HepG2 (cell line): Measurements from ENCODE around the gene AP4M1. TPM values are rescaled to one million over a fixed set of nuclear protein-coding genes. Genes with fewer than 3 reads are reported as not detected.

ENCODE experiments used
- ARHGAP35 ChIP-seq: sonication (generic); formaldehyde crosslinking; IDR thresholded peaks from 2 replicates; pipeline ENCODE4 v1.9.0; 2022; ENCODE audit warnings: mild to moderate bottlenecking, inconsistent platforms, moderate library complexity, missing genetic modification reagents, borderline replicate concordance
- ATF7-NPFF ChIP-seq: sonication (generic); formaldehyde crosslinking; IDR thresholded peaks from 2 replicates; pipeline ENCODE4 v1.8.1; 2023; ENCODE audit warnings: mild to moderate bottlenecking, low read depth, missing genetic modification reagents, moderate library complexity
- ATM ChIP-seq: fragments of 450-650 bp; IDR thresholded peaks from 2 replicates; pipeline ENCODE4 v1.7.1; 2017; ENCODE audit warnings: mild to moderate bottlenecking, borderline replicate concordance
- CCDC6 ChIP-seq: sonication (generic); formaldehyde crosslinking; IDR thresholded peaks from 2 replicates; pipeline ENCODE4 v1.8.1; 2022; ENCODE audit warnings: mild to moderate bottlenecking, missing genetic modification reagents, moderate library complexity
- KLF6 ChIP-seq: IDR thresholded peaks from 2 replicates; pipeline ENCODE4 v1.8.0; 2016; ENCODE audit warnings: missing biosample characterization, missing genetic modification reagents
- MXD1 ChIP-seq: sonication (generic); formaldehyde crosslinking; IDR thresholded peaks from 2 replicates; pipeline ENCODE4 v1.4.0; 2020; ENCODE audit warnings: mild to moderate bottlenecking, missing genetic modification reagents
- POLR2G ChIP-seq: fragments of 200-400 bp; formaldehyde crosslinking; IDR thresholded peaks from 2 replicates; pipeline ENCODE4 v1.6.1; 2018; ENCODE audit warnings: mild to moderate bottlenecking, low read depth, low read length, moderate library complexity
- SCMH1 ChIP-seq: sonication (generic); formaldehyde crosslinking; IDR thresholded peaks from 2 replicates; pipeline ENCODE4 v1.9.0; 2021; ENCODE audit warnings: missing genetic modification reagents, mild to moderate bottlenecking, borderline replicate concordance
- SRY ChIP-seq: sonication (generic); formaldehyde crosslinking; IDR thresholded peaks from 2 replicates; pipeline ENCODE4 v1.8.0; 2022; ENCODE audit warnings: mild to moderate bottlenecking, missing genetic modification reagents
- ZFP82 ChIP-seq: sonication (generic); formaldehyde crosslinking; IDR thresholded peaks from 2 replicates; pipeline ENCODE4 v1.5.1; 2020; ENCODE audit warnings: mild to moderate bottlenecking, missing genetic modification reagents, borderline replicate concordance
- ZNF230 ChIP-seq: sonication (generic); formaldehyde crosslinking; IDR thresholded peaks from 2 replicates; pipeline ENCODE4 v1.4.0; 2020; ENCODE audit warnings: mild to moderate bottlenecking, missing genetic modification reagents
- ZNF280B ChIP-seq: sonication (generic); formaldehyde crosslinking; IDR thresholded peaks from 2 replicates; pipeline ENCODE4 v1.5.0; 2020; ENCODE audit warnings: missing genetic modification reagents, mild to moderate bottlenecking, borderline replicate concordance
- ZNF451 ChIP-seq: sonication (generic); formaldehyde crosslinking; IDR thresholded peaks from 2 replicates; pipeline ENCODE4 v1.5.0; 2020; ENCODE audit warnings: mild to moderate bottlenecking, missing genetic modification reagents
- ZNF552 ChIP-seq: sonication (generic); formaldehyde crosslinking; IDR thresholded peaks from 2 replicates; pipeline ENCODE4 v1.9.0; 2022; ENCODE audit warnings: missing genetic modification reagents, mild to moderate bottlenecking, borderline replicate concordance
- ZNF776 ChIP-seq: sonication (generic); formaldehyde crosslinking; IDR thresholded peaks from 2 replicates; pipeline ENCODE4 v1.4.0; 2020; ENCODE audit warnings: mild to moderate bottlenecking, missing genetic modification reagents
- polyA plus RNA-seq, 8 experiments: library from polyadenylated mRNA; depleted of rRNA in 3 of 8; stranded (reverse) in 7 of 8; unstranded in 1 of 8; fragments of >200 nt; fragmentation: Illumina TruSeq in 4 of 8; extraction: Trizol in 4 of 8; gene quantifications; 2 replicates each; pipeline versions ENCODE4 v1.2.1 to v1.2.3, GENCODE V29; 2011 to 2016; ENCODE audit warnings: low read depth in 4 of 8, missing spikeins in 1 of 8, mixed read lengths in 1 of 8; ENCODE audit not compliant: insufficient read depth in 1 of 8
- total RNA-seq, 5 experiments: library from RNA; depleted of rRNA; stranded (reverse); fragments of >200 nt; fragmentation: Illumina TruSeq; extraction: Trizol; gene quantifications; 2 replicates each; pipeline ENCODE4 v1.2.3, GENCODE V29; 2016; ENCODE audit warnings: low read depth in 1 of 5

AP4M1 gene
- total and polyA plus RNA-seq, 2 of the 13 experiments (the other 11 are each of a cell fraction or from before 2014, with no cell fraction given) = 6.3 to 9.7 TPM

GRCh38 chr7:100127866-100128636 is 26.6 kb downstream of the AP4M1 start (continued):
- TF ChIP-seq ATF7-NPFF (CRISPR knock-in tag) (0 out of 2 replicates have a peak, but pooled peaks have one; percentile 12), ZNF230 (CRISPR knock-in tag) (0 out of 2 replicates have a peak, but pooled peaks have one; percentile 61), ZNF280B (CRISPR knock-in tag) (no peak), ZFP82 (CRISPR knock-in tag) (no peak), ZNF552 (no peak), ATM (no peak), KLF6 (CRISPR knock-in tag) (no peak), MXD1 (no peak), SRY (CRISPR knock-in tag) (peak; percentile 72; the same call in 1 of the 2 replicates), POLR2G (no peak), ZNF776 (CRISPR knock-in tag) (0 out of 2 replicates have a peak, but pooled peaks have one; percentile 66), ARHGAP35 (CRISPR knock-in tag) (peak; percentile 18; the same call in 1 of the 2 replicates), SCMH1 (no peak), CCDC6 (CRISPR knock-in tag) (no peak), ZNF451 (CRISPR knock-in tag) (peak; percentile 50; the same call in 1 of the 2 replicates)
